Fibroblast of lung (primary cell): ENCODE measurements around the gene LHFPL2. TPM values are rescaled to one million over a fixed set of nuclear protein-coding genes. Genes with fewer than 3 reads are reported as not detected.
A peak's percentile ranks its signal among the peaks of the same experiment; 100 is the strongest.

Source experiments
- DNase-seq, 2 donors: peaks; one replicate each; pipeline versions ENCODE4 v3.0.0 to v3.0.0-alpha.2; 2010; ENCODE audit warnings: low read depth in 2 of 2
- H2AFZ ChIP-seq: 2 replicates; pipeline ENCODE4 v1.5.1; 2012; ENCODE audit warnings: low read length, control low read depth, inconsistent platforms
- H3K27ac ChIP-seq: 2 replicates; pipeline ENCODE4 v1.5.1; 2011; ENCODE audit warnings: low read length, control low read depth; ENCODE audit not compliant: insufficient read depth
- H3K27me3 ChIP-seq: 2 replicates; pipeline ENCODE4 v1.5.1; 2011; ENCODE audit warnings: mild to moderate bottlenecking, low read length; ENCODE audit not compliant: control insufficient read depth, insufficient read depth
- H3K36me3 ChIP-seq: 2 replicates; pipeline ENCODE4 v1.5.1; 2011; ENCODE audit warnings: low read length; ENCODE audit not compliant: control insufficient read depth, insufficient read depth
- H3K4me1 ChIP-seq: 2 replicates; pipeline ENCODE4 v1.5.1; 2011; ENCODE audit warnings: low read length; ENCODE audit not compliant: control insufficient read depth, insufficient read depth; ENCODE audit errors: extremely low read depth
- H3K4me2 ChIP-seq: 2 replicates; pipeline ENCODE4 v1.5.1; 2011; ENCODE audit warnings: low read length, control low read depth; ENCODE audit not compliant: insufficient read depth; ENCODE audit errors: extremely low read depth
- H3K4me3 ChIP-seq, 4 experiments: fragments of 200-600 bp in 1 of 4; sonication (generic) in 1 of 4; replicated peaks in 1 of 4; 2 replicates each; pipeline ENCODE4 v1.5.1; 2011 to 2016; ENCODE audit warnings: low read length in 4 of 4, low read depth in 3 of 4, mild to moderate bottlenecking in 3 of 4, control low read depth in 2 of 4, inconsistent platforms in 1 of 4, mixed read lengths in 1 of 4; ENCODE audit not compliant: insufficient read depth in 1 of 4; ENCODE audit errors: control extremely low read depth in 1 of 4
- H3K79me2 ChIP-seq: 2 replicates; pipeline ENCODE4 v1.5.1; 2012; ENCODE audit warnings: mild to moderate bottlenecking, low read length, inconsistent platforms; ENCODE audit not compliant: control insufficient read depth, insufficient read depth
- H3K9ac ChIP-seq: 2 replicates; pipeline ENCODE4 v1.5.1; 2011; ENCODE audit warnings: mild to moderate bottlenecking, low read length, control low read depth; ENCODE audit not compliant: insufficient read depth
- H3K9me3 ChIP-seq: 2 replicates; pipeline ENCODE4 v1.5.1; 2012; ENCODE audit warnings: low read depth, low read length; ENCODE audit not compliant: control insufficient read depth, insufficient read depth
- H4K20me1 ChIP-seq: 2 replicates; pipeline ENCODE4 v1.5.1; 2011; ENCODE audit warnings: low read length; ENCODE audit not compliant: control insufficient read depth, insufficient read depth; ENCODE audit errors: extremely low read depth
- CTCF ChIP-seq, 2 donors: IDR thresholded peaks in 1 of 2; conservative IDR thresholded peaks in 1 of 2; 1 replicate in 1 of 2; 2 replicates in 1 of 2; pipeline ENCODE4 v1.5.1; 2011 to 2012; ENCODE audit warnings: low read length in 2 of 2, control low read depth in 1 of 2, inconsistent platforms in 1 of 2, low read depth in 1 of 2, mild to moderate bottlenecking in 1 of 2
- EZH2 ChIP-seq: IDR thresholded peaks from 2 replicates; pipeline ENCODE4 v1.5.1; 2012; ENCODE audit warnings: low read length, control low read depth, mild to moderate bottlenecking; ENCODE audit errors: missing control alignments
- polyA plus RNA-seq, 2 donors: library from polyadenylated mRNA; depleted of rRNA in 1 of 2; stranded (reverse) in 1 of 2; unstranded in 1 of 2; fragments of >200 nt; gene quantifications; 2 replicates each; pipeline ENCODE4 v1.2.1, GENCODE V29; 2011 to 2012; ENCODE audit warnings: missing spikeins in 1 of 2
- total RNA-seq: library from RNA; depleted of rRNA; stranded (reverse); fragments of >200 nt; gene quantifications from 2 replicates; pipeline ENCODE4 v1.2.1, GENCODE V29; 2014

Gene LHFPL2
- total and polyA plus RNA-seq, 2 donors (not counting 1 experiment from before 2014, with no cell fraction given), result 13.7 to 51.4 TPM

GRCh38 chr5:78624992-78625391 lies 23.6 kb downstream of the LHFPL2 start:
- H3K9me3 ChIP-seq, result no peaks in the 10 kb centered on the region
- no peak overlapping the region for H3K4me3 ChIP-seq
- H3K4me1 ChIP-seq, result peaks cover 2% of the 10 kb centered on the region
- no peaks in the 10 kb centered on the region for H3K36me3 ChIP-seq
- no peak overlapping the region for H3K27ac ChIP-seq
- no peak for DNase-seq
- no peaks in the 10 kb centered on the region for H3K27me3 ChIP-seq
- TF ChIP-seq EZH2 (no peak), CTCF (conservative IDR thresholded peaks at IDR 0.05 in 1 of 2, IDR thresholded peaks at IDR 0.05 in 1 of 2; ENCODE audit: low read depth in 1 of 2, low read length in 2 of 2) (no peak)
- H3K4me2 ChIP-seq, result no peak overlapping the region
- H3K9ac ChIP-seq, result no peak overlapping the region
- H2AFZ ChIP-seq, result no peak overlapping the region
- H4K20me1 ChIP-seq, result no peaks in the 10 kb centered on the region
- H3K79me2 ChIP-seq, result no peaks in the 10 kb centered on the region

GRCh38 chr5:78624011-78624541 lies 24.5 kb downstream of the LHFPL2 start:
- Histone ChIP-seq H3K36me3 (no peaks in the 10 kb centered on the region), H3K9ac (no peak overlapping the region), H2AFZ (no peak overlapping the region), H3K9me3 (no peaks in the 10 kb centered on the region), H4K20me1 (no peaks in the 10 kb centered on the region), H3K27me3 (no peaks in the 10 kb centered on the region), H3K27ac (no peak overlapping the region), H3K4me2 (no peak overlapping the region), H3K4me1 (peaks cover 2% of the 10 kb centered on the region), H3K79me2 (no peaks in the 10 kb centered on the region), H3K4me3 (no peak overlapping the region)
- no peak for TF ChIP-seq CTCF (conservative IDR thresholded peaks at IDR 0.05 in 1 of 2, IDR thresholded peaks at IDR 0.05 in 1 of 2; ENCODE audit: low read depth in 1 of 2, low read length in 2 of 2)
- no peak for TF ChIP-seq EZH2
- peak in 1 of 2 donors; percentile 53 for DNase-seq

- Histone ChIP-seq H3K36me3 (no peaks in the 10 kb centered on the region), H4K20me1 (no peaks in the 10 kb centered on the region), H3K9ac (no peak overlapping the region), H3K4me2 (no peak overlapping the region), H3K9me3 (no peaks in the 10 kb centered on the region), H3K27ac (no peak overlapping the region), H3K79me2 (no peaks in the 10 kb centered on the region), H3K4me1 (no peaks in the 10 kb centered on the region), H3K27me3 (no peaks in the 10 kb centered on the region), H2AFZ (no peak overlapping the region), H3K4me3 (no peak overlapping the region)
- DNase-seq, result no peak
- TF ChIP-seq EZH2 (no peak), CTCF (conservative IDR thresholded peaks at IDR 0.05 in 1 of 2, IDR thresholded peaks at IDR 0.05 in 1 of 2; ENCODE audit: low read depth in 1 of 2, low read length in 2 of 2) (no peak)
These were observed 26.1 kb downstream of the LHFPL2 start for GRCh38 chr5:78622302-78622971.
